ENCODE results near the gene PCSK9.

DNA sequence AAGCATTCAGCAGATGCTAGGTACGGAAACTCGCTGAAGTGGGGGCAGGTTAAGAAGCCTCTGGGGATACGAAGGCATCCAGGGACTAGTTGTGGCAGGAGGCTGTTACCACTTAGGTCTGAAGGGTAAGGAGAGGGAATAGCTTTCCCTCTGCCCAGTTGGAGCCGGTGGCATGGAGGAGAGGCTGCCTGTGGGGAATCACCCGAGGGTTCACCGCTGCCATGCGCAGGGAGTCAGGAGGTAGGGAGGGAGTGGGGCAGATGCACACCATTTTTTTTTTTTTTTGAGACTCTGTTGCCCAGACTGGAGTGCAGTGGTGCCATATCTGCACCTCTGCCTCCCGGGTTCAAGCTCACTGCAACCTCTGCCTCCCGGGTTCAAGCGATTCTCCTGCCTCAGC lies 6.1 kb downstream of the PCSK9 start:
- TF ChIP-seq CTCF (IDR thresholded peaks at IDR 0.05) (no peak), POLR2A (IDR thresholded peaks at IDR 0.05) (no peak)

Measured in testis (tissue), 2 donors.